Endothelial cell of umbilical vein (primary cell): Measurements from ENCODE around the gene GOLPH3L.

Source experiments
- CTCF ChIP-seq, 2 donors: IDR thresholded peaks; 1 replicate in 1 of 2; 2 replicates in 1 of 2; pipeline ENCODE4 v1.5.1; 2011; ENCODE audit warnings: low read length in 2 of 2, mild to moderate bottlenecking in 2 of 2, moderate library complexity in 2 of 2, control low read depth in 1 of 2, inconsistent platforms in 1 of 2, low read depth in 1 of 2; ENCODE audit not compliant: insufficient read depth in 1 of 2; ENCODE audit errors: extremely low read depth in 1 of 2
- EZH2 ChIP-seq: IDR thresholded peaks from 2 replicates; pipeline ENCODE4 v1.6.1; 2012; ENCODE audit warnings: borderline replicate concordance, low read depth, mild to moderate bottlenecking, moderate library complexity, low read length, inconsistent platforms; ENCODE audit not compliant: severe bottlenecking
- FOS ChIP-seq: IDR thresholded peaks from 2 replicates; pipeline ENCODE4 v1.6.1; 2011; ENCODE audit warnings: mild to moderate bottlenecking, low read length, moderate library complexity, borderline replicate concordance; ENCODE audit not compliant: insufficient read depth
- GATA2 ChIP-seq: IDR thresholded peaks from 2 replicates; pipeline ENCODE4 v1.7.0; 2011; ENCODE audit warnings: low read depth, mild to moderate bottlenecking, moderate library complexity, mixed read lengths, low read length; ENCODE audit not compliant: insufficient read length, insufficient read depth
- JUN ChIP-seq: IDR thresholded peaks from 2 replicates; pipeline ENCODE4 v1.6.1; 2011; ENCODE audit warnings: borderline replicate concordance, low read depth; ENCODE audit not compliant: insufficient read length, insufficient read depth
- MAX ChIP-seq: IDR thresholded peaks from 2 replicates; pipeline ENCODE4 v1.6.1; 2011; ENCODE audit not compliant: insufficient read depth, insufficient read length
- MYC ChIP-seq: IDR thresholded peaks from one replicate; pipeline ENCODE4 v1.6.1; 2011; ENCODE audit warnings: mild to moderate bottlenecking, low read depth, low read length
- POLR2A ChIP-seq: IDR thresholded peaks from 2 replicates; pipeline ENCODE4 v1.6.1; 2012; ENCODE audit warnings: low read depth, mild to moderate bottlenecking, control low read depth, low read length
- POLR2AphosphoS5 ChIP-seq: IDR thresholded peaks from 2 replicates; pipeline ENCODE4 v1.6.1; 2012; ENCODE audit warnings: low read depth, mild to moderate bottlenecking, control low read depth, low read length, moderate library complexity; ENCODE audit not compliant: insufficient read depth

- TF ChIP-seq CTCF (IDR thresholded peaks at IDR 0.05; ENCODE audit: extremely low read depth in 1 of 2, insufficient read depth in 1 of 2, low read depth in 1 of 2, low read length in 2 of 2) (no peak), EZH2 (no peak), POLR2A (no peak), MYC (no peak), POLR2AphosphoS5 (no peak), FOS (no peak), MAX (no peak), JUN (no peak), GATA2 (no peak)
These were observed 6.5 kb upstream of the GOLPH3L start for GRCh38 chr1:150703427-150703826.
